Activated CD8-positive, alpha-beta memory T cell treated with anti-CD3 and anti-CD28 coated beads, Interleukin-2, amount 50 U/mL, for 1 hour (primary cell): Measurements from ENCODE around the gene NUP50.

Experiments used
- DNase-seq: peaks from one replicate; pipeline ENCODE4 v3.0.0-alpha.2; 2020; ENCODE audit errors: extremely low read depth

NUP50 gene

GRCh38 chr22:45196308-45196707 is 32.6 kb downstream of the NUP50 start:
- no peak for DNase-seq

GRCh38 chr22:45196926-45197605 is 33.3 kb downstream of the NUP50 start:
- no peak for DNase-seq

- DNase-seq: no peak
These were observed 34.1 kb downstream of the NUP50 start for GRCh38 chr22:45197606-45198462.

- DNase-seq: no peak
These were observed 34.7 kb downstream of the NUP50 start for GRCh38 chr22:45198463-45198795.

DNA sequence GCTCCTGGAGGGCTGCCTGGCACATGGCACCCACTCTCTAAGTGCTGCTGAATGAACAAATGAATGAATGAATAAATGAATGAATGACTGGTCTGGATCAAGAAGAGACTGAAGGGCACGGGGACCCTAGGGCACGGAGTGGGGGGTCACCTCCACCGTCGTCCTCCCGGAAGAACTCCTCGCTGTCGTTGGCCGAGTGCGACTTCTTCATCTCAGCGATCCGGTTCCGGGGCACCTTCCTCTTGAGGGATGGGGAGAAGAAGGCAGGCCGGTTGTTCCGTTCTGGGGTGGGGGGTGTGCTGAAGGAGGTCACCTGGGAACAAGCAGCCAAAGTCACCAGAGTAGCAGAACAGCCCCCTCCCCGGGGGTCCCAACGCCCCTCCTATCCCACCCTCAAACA is 36.0 kb downstream of the NUP50 start:
- DNase-seq: no peak

DNA sequence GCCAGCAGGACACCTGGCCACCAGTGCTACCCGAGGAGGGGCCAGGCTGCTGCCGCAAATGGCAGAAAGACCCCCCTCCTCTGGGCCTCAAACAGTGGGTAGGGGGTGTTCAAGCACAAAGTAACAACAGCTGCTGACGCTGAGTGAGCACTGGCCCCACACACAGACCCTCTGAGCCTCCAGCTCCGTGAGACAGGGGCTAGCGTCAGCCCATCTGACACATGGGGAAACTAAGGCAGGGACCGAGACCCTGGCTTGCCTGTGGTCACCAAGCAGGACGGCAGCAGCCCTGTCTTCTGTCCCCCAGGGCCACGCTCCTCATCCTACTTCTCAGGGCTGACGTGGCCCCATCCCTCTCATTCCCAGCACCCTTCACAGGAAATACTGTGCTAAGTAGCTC is 36.5 kb downstream of the NUP50 start:
- no peak for DNase-seq

DNA sequence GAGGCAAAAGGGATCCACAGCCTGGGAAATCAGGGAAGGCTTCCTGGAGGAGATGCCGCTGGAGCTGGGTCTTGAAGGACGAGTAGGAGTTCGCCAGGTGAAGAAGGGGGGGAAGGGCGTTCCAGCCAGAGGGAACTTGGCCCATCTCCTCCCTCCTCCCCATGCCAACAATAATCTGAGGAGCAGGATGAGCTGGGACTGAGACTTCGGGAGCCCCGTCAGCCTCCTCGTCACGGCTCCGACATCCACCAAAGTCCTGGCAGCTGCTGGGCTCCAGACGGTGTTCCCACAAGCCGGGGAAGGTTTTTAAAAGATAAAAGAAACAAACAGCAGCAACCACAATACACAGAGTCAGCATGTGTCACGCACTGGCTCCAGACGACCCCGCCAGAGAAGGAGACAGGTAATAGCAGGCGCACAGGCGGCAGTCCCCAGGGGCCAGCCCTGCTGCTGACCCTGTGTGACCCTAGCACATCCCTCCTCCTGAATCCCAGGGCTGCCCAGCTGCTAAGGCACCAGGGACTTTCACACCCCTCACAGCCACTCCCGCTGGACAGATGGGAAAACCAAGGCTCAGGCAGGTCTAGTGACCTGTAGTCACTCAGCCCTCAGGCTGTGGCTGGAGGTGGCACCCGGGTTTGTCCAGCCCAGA is 37.3 kb downstream of the NUP50 start:
- no peak for DNase-seq

DNA sequence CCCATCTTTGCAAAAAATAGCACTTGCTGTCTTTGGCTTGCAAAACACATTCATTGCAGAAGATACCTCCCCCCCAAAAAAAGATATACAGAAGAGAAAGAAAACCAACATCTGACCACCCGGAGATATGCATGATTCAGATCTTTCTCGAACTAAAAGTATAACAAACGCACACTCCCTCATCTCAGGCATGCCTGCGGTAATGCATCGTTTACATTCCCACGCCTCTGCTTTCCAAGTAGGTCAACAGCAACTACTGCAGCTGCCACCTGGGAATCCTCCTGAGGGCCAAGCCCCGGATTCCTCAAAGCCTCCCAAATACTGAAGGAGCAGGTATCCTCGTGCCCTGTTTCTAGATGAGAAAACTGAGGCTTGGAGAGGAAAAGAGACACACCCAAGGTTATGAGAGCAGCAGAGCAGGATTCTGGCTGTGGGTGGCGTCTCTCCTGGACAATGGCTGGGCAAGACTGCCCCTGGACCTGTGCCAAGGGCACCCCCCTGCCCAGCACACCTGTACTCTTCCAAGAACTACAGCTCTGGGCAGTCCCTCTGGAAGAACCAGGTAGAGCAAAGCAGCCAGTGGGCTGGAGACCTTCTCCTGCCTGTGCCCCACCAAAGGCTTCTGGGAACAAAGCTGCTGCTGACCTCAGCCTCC is 38.1 kb downstream of the NUP50 start:
- no peak for DNase-seq

DNA sequence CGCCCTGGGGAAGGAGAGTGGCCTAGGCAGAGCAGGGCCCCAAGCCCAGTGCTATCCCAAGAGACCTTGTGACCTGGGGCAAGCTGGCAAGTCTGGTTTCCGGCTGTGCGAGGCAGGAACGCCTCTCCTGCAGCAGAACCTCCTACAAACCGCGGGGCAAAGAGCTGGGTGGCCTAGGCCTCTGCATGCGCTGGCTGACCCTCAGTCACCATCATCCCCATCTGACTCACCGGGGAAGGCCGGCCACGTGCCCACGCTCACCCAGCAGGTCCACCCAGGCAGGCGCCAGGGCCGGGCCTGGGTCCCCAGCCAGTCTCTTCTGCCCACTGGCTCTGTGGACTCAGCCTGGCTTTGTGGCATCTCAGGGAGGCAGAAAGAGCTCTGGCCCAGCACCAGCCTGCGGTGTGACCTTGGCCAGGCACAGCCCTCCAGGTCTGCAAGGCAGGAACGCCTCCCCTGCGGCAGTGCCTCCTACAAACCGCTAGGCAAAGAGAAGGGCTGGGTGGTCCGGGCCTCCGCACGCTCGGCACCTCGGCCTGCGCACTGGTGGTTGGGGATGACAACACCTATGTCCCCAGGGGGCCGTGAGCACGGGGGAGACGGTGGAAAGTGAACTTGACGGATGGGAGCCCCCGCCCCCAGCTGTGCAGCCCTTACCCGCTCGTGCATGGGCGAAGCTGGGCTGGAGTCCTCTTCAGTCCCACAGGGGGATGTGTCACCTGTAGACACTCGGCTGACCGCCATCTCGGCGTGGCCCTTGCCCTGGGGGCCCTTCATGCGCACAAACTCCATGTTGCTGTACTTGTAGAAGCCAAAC is 38.8 kb downstream of the NUP50 start:
- DNase-seq: no peak

GRCh38 chr22:45203150-45203951 is 39.6 kb downstream of the NUP50 start:
- DNase-seq: no peak

- no peak for DNase-seq
These were observed 40.5 kb downstream of the NUP50 start for GRCh38 chr22:45204241-45204640.

GRCh38 chr22:45204819-45205218 is 41.1 kb downstream of the NUP50 start:
- no peak for DNase-seq

DNA sequence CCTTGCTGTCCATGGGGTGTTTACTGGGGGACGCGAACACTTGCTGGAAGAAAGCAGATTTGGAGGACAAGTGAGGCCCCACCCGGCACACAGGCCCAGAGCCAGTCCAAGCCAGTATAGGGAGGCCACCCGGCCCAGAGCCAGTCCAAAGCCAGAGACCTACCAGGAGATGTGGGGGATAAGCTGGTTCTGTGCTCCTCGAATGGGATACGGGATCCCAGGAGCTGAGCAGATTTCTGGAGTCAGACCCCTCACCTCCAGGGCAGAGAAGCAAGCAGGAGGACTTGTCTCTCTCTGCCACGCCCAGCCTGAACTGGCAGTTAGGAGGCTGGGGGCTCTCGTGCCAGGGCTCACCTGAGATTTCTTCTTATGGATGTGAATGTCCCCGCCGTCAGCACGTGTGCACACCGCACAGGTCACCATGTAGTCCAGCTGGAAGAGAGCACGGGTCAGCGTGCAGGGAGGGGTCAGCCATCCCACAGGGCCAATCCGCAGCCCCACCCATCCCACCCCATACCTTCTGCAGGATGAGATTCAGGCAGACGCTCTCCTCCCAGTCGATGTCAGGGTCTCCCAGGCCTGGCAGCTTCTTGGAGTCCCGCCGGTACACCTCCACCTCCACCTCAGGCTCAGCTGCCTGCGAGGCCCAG is 41.7 kb downstream of the NUP50 start:
- no peak for DNase-seq

GRCh38 chr22:45206233-45206632 is 42.5 kb downstream of the NUP50 start:
- DNase-seq: no peak

GRCh38 chr22:45207533-45207932 is 43.8 kb downstream of the NUP50 start:
- no peak for DNase-seq

- DNase-seq: no peak
These were observed 44.4 kb downstream of the NUP50 start for GRCh38 chr22:45207981-45208664.

GRCh38 chr22:45208696-45208992 is 44.9 kb downstream of the NUP50 start:
- no peak for DNase-seq

- no peak for DNase-seq
These were observed 45.5 kb downstream of the NUP50 start for GRCh38 chr22:45208993-45209838.

GRCh38 chr22:45210174-45210573 is 46.4 kb downstream of the NUP50 start:
- no peak for DNase-seq
